Activated CD8-positive, alpha-beta memory T cell treated with anti-CD3 and anti-CD28 coated beads, Interleukin-2, amount 10 ng/mL, durations not matched to agents 7 days and 5 days (primary cell): ENCODE measurements around the gene MCM3AP. TPM values are rescaled to one million over a fixed set of nuclear protein-coding genes. Genes with fewer than 3 reads are reported as not detected.

ENCODE experiments used
- ATAC-seq: fragments of 150-1000 bp; cut with Tn5 transposase; one replicate; pipeline ENCODE4 v1.10.0; 2021; ENCODE audit warnings: moderate library complexity
- CTCF ChIA-PET: fragments of 350-600 bp; sonication (Branson Sonifier 250); formaldehyde crosslinking; loops from one replicate; lab custom pipeline; 2021; ENCODE audit warnings: antibody characterized with exemption; lab: Charles Lee
- DNase-seq: peaks from one replicate; pipeline ENCODE4 v3.0.0-alpha.2; 2020
- H3K27ac Mint-ChIP-seq: one replicate; pipeline ENCODE4 v1.8.0; 2021; ENCODE audit warnings: mild to moderate bottlenecking, mixed read lengths
- H3K27me3 Mint-ChIP-seq: one replicate; pipeline ENCODE4 v1.8.0; 2021; ENCODE audit warnings: mixed read lengths
- H3K36me3 Mint-ChIP-seq: one replicate; pipeline ENCODE4 v1.8.0; 2021; ENCODE audit warnings: mild to moderate bottlenecking, mixed read lengths
- H3K4me1 Mint-ChIP-seq: one replicate; pipeline ENCODE4 v1.8.0; 2021; ENCODE audit warnings: mixed read lengths
- H3K4me3 Mint-ChIP-seq: one replicate; pipeline ENCODE4 v1.8.0; 2021; ENCODE audit warnings: mild to moderate bottlenecking, moderate library complexity, mixed read lengths
- H3K9me3 Mint-ChIP-seq: one replicate; pipeline ENCODE4 v1.8.0; 2022; ENCODE audit warnings: low read depth, mixed read lengths
- total RNA-seq, 2 experiments: library from RNA; stranded (reverse); gene quantifications; one replicate each; pipeline ENCODE4 v1.2.3, GENCODE V29; 2021

Gene MCM3AP
- total RNA-seq, 2 experiments from 2014 or later, result 134 to 139 TPM

GRCh38 chr21:46284077-46284644 lies 1.2 kb downstream of the MCM3AP start:
- peaks cover 45% of the 10 kb centered on the region for H3K36me3 Mint-ChIP-seq
- no peaks in the 10 kb centered on the region for H3K9me3 Mint-ChIP-seq
- no peak for DNase-seq
- CTCF ChIA-PET, result interaction anchor here (1.1 to 3.5 kb wide), 6 partner anchors 56 to 315 kb away, joined by 3 to 19 read pairs (median 4); partner anchors contain the start of gene LSS
- H3K4me3 Mint-ChIP-seq, result peak overlapping the region; percentile 56
- H3K4me1 Mint-ChIP-seq, result peaks cover 47% of the 10 kb centered on the region
- no peaks in the 10 kb centered on the region for H3K27me3 Mint-ChIP-seq
- no peak for ATAC-seq
- H3K27ac Mint-ChIP-seq, result peak overlapping the region; percentile 67

DNA sequence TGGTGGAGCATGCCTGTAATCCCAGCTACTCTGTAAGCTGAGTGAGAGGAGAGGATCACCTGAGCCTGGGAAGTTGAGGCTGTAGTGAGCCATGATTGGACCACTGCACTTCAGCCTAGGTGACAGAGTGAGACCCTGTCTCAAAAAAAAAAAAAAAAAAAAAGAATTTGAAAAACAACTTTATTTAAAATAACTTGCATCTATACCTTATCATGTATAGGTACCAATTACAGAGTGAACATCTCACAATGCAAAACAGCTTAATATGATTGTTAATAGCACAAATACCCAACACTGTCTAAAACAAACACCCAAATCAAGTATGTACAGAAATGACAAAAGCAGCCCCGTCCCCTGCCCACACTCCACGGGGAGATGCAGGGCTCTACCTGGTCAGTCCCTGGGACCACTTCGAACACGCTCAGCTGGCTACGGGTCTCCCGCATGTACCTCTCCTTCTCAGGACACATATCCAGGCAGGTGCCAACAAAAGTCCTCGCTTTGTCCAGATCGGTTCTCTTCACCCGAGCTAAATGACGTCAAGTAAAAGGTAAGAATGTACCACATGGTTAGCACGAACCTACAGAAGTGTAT lies 10.5 kb downstream of the MCM3AP start:
- H3K36me3 Mint-ChIP-seq, result peaks cover 43% of the 10 kb centered on the region
- H3K27ac Mint-ChIP-seq, result no peak overlapping the region
- no peak for DNase-seq
- H3K9me3 Mint-ChIP-seq, result no peaks in the 10 kb centered on the region
- no peak overlapping the region for H3K4me3 Mint-ChIP-seq
- CTCF ChIA-PET, result interaction anchor here (0.7 to 0.9 kb wide), 3 partner anchors 51 to 387 kb away, joined by 3 read pairs; a partner anchor contains a TSS
- no peaks in the 10 kb centered on the region for H3K27me3 Mint-ChIP-seq
- H3K4me1 Mint-ChIP-seq, result no peaks in the 10 kb centered on the region
- no peak for ATAC-seq

DNA sequence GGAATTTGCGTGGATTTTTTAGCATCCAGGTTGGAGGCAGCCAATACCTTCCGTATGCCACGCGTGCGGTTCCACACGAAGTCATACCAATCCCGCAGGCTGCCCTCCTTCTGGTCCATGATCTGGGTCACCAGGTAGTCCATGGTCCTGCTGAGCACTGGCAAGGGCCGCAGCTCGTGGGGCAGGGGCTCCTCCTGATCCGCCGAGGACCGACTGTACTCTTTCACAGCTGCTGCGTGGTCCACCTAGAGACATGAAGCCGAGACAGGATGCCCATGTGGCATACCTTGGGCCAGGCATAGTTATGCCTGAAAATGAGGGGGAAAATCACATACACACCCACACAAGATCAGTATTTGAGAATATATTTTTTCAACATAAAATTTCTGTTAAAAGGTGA lies 12.1 kb downstream of the MCM3AP start:
- no peaks in the 10 kb centered on the region for H3K9me3 Mint-ChIP-seq
- no peaks in the 10 kb centered on the region for H3K27me3 Mint-ChIP-seq
- ATAC-seq, result no peak
- CTCF ChIA-PET, result no interaction called here
- H3K27ac Mint-ChIP-seq, result no peak overlapping the region
- no peak for DNase-seq
- H3K36me3 Mint-ChIP-seq, result peaks cover 36% of the 10 kb centered on the region
- H3K4me3 Mint-ChIP-seq, result no peak overlapping the region
- no peaks in the 10 kb centered on the region for H3K4me1 Mint-ChIP-seq

GRCh38 chr21:46269466-46269865 lies 15.9 kb downstream of the MCM3AP start:
- CTCF ChIA-PET, result no interaction called here
- no peak overlapping the region for H3K4me3 Mint-ChIP-seq
- no peak overlapping the region for H3K27ac Mint-ChIP-seq
- no peaks in the 10 kb centered on the region for H3K9me3 Mint-ChIP-seq
- peaks cover 40% of the 10 kb centered on the region for H3K36me3 Mint-ChIP-seq
- ATAC-seq (no peak), DNase-seq (no peak)
- H3K4me1 Mint-ChIP-seq, result no peaks in the 10 kb centered on the region
- H3K27me3 Mint-ChIP-seq, result no peaks in the 10 kb centered on the region

DNA sequence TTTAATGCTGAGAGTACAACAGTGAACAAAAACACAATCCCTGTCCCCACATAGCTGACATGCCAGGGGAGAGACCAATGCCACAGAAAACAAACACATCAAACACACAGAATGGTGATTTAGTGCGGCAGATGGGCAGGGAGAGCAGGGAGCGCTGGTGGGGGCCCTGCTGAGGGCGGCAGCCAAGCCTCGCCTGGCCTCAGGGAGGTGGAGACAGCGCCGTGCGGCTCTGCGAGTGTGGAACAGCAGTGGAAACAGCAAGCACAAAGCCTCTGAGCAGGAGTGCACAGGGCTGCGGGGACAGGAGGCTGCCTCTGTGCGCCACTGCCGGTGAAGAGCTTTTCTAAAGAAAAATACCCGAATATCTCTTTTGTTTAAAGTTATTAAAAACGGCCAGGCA lies 17.0 kb downstream of the MCM3AP start:
- H3K27me3 Mint-ChIP-seq, result no peaks in the 10 kb centered on the region
- H3K4me1 Mint-ChIP-seq, result no peaks in the 10 kb centered on the region
- peaks cover 38% of the 10 kb centered on the region for H3K36me3 Mint-ChIP-seq
- no peaks in the 10 kb centered on the region for H3K9me3 Mint-ChIP-seq
- ATAC-seq (no peak), DNase-seq (no peak)
- no peak overlapping the region for H3K4me3 Mint-ChIP-seq
- H3K27ac Mint-ChIP-seq, result no peak overlapping the region
- CTCF ChIA-PET, result no interaction called here

- H3K4me3 Mint-ChIP-seq, result no peak overlapping the region
- peaks cover 31% of the 10 kb centered on the region for H3K36me3 Mint-ChIP-seq
- DNase-seq (no peak), ATAC-seq (no peak)
- CTCF ChIA-PET, result interaction anchor here (1.0 kb wide), 1 partner anchor 123 kb away, joined by 4 read pairs; no protein-coding TSS in a partner anchor
- H3K4me1 Mint-ChIP-seq, result no peaks in the 10 kb centered on the region
- no peaks in the 10 kb centered on the region for H3K27me3 Mint-ChIP-seq
- H3K27ac Mint-ChIP-seq, result no peak overlapping the region
- H3K9me3 Mint-ChIP-seq, result no peaks in the 10 kb centered on the region
Observed at GRCh38 chr21:46266946-46267345, 18.5 kb downstream of the MCM3AP start.

GRCh38 chr21:46265736-46266525 lies 19.5 kb downstream of the MCM3AP start:
- Mint-ChIP-seq H3K9me3 (no peaks in the 10 kb centered on the region), H3K4me3 (no peak overlapping the region), H3K27ac (no peak overlapping the region), H3K27me3 (no peaks in the 10 kb centered on the region), H3K36me3 (peaks cover 34% of the 10 kb centered on the region), H3K4me1 (no peaks in the 10 kb centered on the region)
- ATAC-seq (no peak), DNase-seq (no peak)
- CTCF ChIA-PET, result no interaction called here

GRCh38 chr21:46264690-46265144 lies 20.7 kb downstream of the MCM3AP start:
- no peak overlapping the region for H3K27ac Mint-ChIP-seq
- no peaks in the 10 kb centered on the region for H3K4me1 Mint-ChIP-seq
- no peak overlapping the region for H3K4me3 Mint-ChIP-seq
- CTCF ChIA-PET, result no interaction called here
- ATAC-seq (no peak), DNase-seq (no peak)
- H3K9me3 Mint-ChIP-seq, result no peaks in the 10 kb centered on the region
- peaks cover 32% of the 10 kb centered on the region for H3K36me3 Mint-ChIP-seq
- H3K27me3 Mint-ChIP-seq, result no peaks in the 10 kb centered on the region

DNA sequence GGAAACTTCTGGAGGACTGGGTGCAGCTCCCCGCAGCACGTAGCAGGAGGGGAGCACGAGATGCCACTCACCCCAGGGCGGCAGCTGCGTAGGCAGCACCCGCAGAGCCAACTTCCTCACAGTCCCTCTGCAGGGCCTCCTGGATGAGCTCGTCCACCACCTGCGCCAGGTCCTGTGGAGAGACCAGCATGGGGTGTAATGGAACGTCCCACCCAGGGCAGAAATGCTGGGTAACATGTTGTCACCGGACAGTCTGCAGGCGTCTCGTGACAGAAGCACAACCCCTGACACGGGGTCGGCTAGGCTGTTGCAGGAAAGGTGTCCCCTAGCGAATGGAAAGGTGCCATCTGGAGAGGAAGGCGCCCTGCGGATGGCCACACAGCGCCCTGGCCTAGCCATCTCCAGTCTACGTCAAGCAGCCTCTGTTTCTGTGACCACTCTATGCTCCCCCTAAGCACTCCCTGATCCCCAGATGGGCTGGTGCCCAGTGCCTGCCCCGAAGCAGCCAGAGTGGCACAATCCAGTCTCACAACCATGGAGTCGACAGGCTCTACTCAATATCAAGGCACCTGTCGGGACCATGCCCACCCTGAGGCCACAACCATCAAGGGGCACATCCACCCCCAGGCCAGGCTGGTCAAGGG lies 21.2 kb downstream of the MCM3AP start:
- H3K27ac Mint-ChIP-seq, result no peak overlapping the region
- no peak for ATAC-seq
- no peaks in the 10 kb centered on the region for H3K9me3 Mint-ChIP-seq
- H3K27me3 Mint-ChIP-seq, result no peaks in the 10 kb centered on the region
- H3K4me3 Mint-ChIP-seq, result no peak overlapping the region
- H3K4me1 Mint-ChIP-seq, result no peaks in the 10 kb centered on the region
- peaks cover 30% of the 10 kb centered on the region for H3K36me3 Mint-ChIP-seq
- DNase-seq, result no peak
- CTCF ChIA-PET, result no interaction called here

GRCh38 chr21:46256501-46256994 lies 28.9 kb downstream of the MCM3AP start:
- no peak for ATAC-seq
- CTCF ChIA-PET, result no interaction called here
- peaks cover 23% of the 10 kb centered on the region for H3K4me1 Mint-ChIP-seq

DNA sequence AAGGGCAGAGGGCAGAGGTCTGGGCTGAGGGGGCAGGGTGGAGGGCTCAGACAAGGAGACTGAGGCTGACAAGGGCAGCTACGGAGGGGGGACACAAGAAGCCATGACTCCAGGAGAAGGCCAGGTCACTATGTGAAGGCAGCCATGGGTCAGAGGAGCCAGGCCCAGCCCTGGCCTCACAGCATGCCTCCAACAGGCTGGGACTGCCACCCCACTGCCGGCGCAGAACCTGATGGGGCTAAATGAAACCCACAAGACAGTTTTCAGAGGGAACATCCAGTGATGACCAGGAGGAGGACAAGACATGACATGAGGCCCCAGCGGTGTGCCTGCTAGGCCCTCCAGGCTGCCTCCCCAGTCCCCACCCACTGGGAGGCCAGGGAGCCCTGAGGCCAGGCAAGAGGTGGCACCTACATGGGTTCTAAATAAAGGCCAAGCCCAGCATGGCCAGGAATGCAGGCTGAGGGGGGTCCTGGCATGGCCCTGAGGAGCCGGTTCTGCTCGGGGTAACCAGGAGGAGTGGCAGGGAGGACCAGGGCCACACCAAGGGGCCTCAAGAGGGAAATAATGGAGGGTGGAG lies 29.6 kb downstream of the MCM3AP start:
- no peak overlapping the region for H3K4me3 Mint-ChIP-seq
- no peaks in the 10 kb centered on the region for H3K27me3 Mint-ChIP-seq
- H3K4me1 Mint-ChIP-seq, result peaks cover 26% of the 10 kb centered on the region
- CTCF ChIA-PET, result no interaction called here
- H3K9me3 Mint-ChIP-seq, result no peaks in the 10 kb centered on the region
- DNase-seq, result peak; percentile 26
- ATAC-seq, result no peak
- H3K36me3 Mint-ChIP-seq, result peaks cover 57% of the 10 kb centered on the region
- H3K27ac Mint-ChIP-seq, result peak overlapping the region; percentile 18

More at GRCh38 chr21:46256501-46256994, 28.9 kb downstream of the MCM3AP start:
- H3K27ac Mint-ChIP-seq, result peak overlapping the region; percentile 18
- no peaks in the 10 kb centered on the region for H3K9me3 Mint-ChIP-seq
- DNase-seq, result no peak
- H3K27me3 Mint-ChIP-seq, result no peaks in the 10 kb centered on the region
- H3K36me3 Mint-ChIP-seq, result peaks cover 57% of the 10 kb centered on the region
- no peak overlapping the region for H3K4me3 Mint-ChIP-seq

- H3K27ac Mint-ChIP-seq, result peak overlapping the region; percentile 80
- H3K4me1 Mint-ChIP-seq, result peaks cover 33% of the 10 kb centered on the region
- peaks cover 60% of the 10 kb centered on the region for H3K36me3 Mint-ChIP-seq
- ATAC-seq, result no peak
- CTCF ChIA-PET, result interaction anchor here (1.5 to 2.5 kb wide), 2 partner anchors 12 to 25 kb away, joined by 4 to 7 read pairs; no protein-coding TSS in a partner anchor
- no peak overlapping the region for H3K4me3 Mint-ChIP-seq
- no peaks in the 10 kb centered on the region for H3K9me3 Mint-ChIP-seq
- no peak for DNase-seq
- H3K27me3 Mint-ChIP-seq, result no peaks in the 10 kb centered on the region
Observed at GRCh38 chr21:46255166-46255565, 30.2 kb downstream of the MCM3AP start.
